HG03439 (cell line): ENCODE results near the gene HPCA.

Experiments used
- ATAC-seq: cut with Tn5 transposase; IDR thresholded peaks from one replicate; pipeline ENCODE4 v1.9.1; 2021; ENCODE audit warnings: mild to moderate bottlenecking, moderate library complexity; ENCODE audit not compliant: unreplicated experiment

The HPCA gene

DNA sequence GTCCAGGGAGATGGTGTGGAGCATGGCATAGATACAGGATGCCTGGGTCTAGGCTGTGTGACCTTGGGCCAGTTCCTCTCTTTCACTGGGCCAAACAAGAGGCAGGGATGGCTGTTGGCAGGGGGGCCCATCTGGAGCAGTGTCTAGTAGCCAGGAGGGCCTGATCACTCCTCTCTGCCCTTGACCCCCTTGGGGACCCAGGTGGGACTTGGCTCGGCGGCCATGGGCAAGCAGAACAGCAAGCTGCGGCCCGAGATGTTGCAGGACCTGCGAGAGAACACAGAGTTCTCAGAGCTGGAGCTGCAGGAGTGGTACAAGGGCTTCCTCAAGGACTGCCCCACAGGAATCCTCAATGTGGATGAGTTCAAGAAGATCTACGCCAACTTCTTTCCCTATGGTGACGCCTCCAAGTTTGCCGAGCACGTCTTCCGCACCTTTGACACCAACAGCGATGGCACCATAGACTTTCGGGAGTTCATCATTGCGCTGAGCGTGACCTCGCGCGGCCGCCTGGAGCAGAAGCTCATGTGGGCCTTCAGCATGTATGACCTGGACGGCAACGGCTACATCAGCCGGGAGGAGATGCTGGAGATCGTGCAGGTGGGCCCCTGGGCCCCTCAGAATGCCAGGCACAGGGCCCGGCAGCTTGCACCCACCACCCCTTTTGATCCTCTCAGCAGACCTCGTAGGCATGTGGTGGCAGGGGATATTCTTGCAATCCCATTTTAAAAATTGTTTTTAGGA, 2.6 kb downstream of the HPCA start:
- ATAC-seq: no peak

DNA sequence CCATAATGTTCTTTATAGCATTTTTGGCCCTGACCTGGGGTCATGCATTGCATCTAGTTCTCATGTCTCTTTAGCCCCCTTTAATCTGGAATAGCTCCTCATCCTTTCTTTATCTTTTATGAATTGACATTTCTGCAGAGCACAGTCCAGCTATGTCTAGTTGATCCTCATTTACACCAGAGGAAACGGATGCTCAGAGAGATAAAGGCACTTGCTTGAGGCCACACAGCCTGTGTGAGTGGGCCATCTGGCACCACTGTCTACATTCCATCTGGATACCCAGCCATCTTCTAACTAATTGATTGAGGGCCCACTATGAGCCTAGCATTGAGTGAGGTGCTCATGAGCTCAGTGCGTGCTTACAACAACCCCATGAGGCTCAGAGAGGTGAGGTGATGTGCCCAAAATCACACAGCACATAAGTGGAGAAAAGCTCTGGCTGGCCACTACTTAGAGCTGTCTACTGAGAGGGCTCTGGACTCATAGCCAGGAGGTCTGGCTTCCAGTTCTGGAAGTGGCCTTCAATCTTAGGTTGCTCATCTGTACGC, 3.5 kb downstream of the HPCA start:
- no peak for ATAC-seq

DNA sequence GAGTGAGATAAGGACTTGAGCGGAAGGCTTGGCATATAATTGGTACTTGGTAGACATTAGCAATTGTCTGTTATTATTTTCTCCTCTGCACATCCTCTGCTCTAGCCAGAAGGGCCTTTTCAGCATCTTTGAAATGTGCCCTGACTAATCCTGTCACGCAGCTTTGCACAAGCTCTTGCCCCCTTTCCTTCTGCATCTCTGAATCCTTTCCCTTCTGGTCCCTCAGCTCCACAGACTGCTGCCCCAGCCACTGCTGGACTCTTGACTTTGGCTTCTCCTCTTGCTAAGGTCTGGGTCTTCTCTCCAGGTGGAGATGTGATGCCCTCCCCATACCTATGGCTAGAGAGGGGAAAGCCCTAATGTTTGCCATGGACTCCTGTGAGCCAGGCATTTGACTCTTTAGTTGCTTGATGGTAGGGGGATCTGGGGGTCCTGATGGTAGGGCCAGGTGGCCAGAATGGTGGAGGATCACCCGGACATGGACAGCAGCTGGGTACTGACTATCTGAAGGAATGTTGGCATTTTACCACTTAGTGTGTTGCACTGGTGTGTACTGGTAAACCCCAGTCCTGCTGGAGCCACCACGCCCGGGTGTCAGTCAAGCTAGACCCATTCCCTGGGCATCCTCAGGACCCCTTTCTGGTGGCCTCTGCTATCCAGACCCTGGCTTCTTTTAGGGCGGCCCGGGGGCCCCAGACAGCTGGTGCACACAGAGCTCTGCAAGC, 4.4 kb downstream of the HPCA start:
- ATAC-seq: no peak

DNA sequence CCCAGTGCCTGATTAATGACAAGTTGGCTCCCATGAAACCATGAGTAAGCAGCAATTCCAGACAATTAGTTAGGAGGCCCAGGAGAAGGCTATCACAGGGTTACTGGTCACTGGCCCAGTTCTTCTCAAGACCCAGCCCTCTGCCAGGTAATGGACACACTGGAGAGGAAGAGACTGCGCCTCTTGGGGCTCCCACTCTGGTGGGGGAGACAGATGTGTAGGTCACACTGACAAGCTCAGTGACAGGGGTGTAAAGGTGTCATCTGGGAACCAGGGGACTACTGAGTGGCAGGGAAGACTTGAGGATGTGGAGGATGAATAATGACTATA, 4.9 kb downstream of the HPCA start:
- ATAC-seq: no peak

DNA sequence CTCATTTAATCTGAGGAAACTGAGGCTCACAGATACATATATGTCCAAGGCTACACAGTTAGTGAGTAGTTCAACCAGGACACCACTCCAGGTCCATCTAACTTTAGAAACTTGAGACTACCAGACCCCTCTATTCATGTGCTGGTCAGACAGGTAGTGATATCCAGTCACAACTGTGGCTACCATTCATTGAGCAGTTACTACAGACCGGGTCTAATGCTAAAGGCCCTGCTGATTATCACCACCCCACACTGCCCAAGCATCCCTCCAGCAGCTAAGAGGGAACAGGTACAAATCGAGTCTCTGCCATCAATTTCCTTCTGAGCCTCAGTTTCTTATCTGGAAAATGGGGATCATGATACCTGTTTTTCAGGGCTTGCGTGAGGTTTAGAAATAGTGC, 5.3 kb downstream of the HPCA start:
- no peak for ATAC-seq

DNA sequence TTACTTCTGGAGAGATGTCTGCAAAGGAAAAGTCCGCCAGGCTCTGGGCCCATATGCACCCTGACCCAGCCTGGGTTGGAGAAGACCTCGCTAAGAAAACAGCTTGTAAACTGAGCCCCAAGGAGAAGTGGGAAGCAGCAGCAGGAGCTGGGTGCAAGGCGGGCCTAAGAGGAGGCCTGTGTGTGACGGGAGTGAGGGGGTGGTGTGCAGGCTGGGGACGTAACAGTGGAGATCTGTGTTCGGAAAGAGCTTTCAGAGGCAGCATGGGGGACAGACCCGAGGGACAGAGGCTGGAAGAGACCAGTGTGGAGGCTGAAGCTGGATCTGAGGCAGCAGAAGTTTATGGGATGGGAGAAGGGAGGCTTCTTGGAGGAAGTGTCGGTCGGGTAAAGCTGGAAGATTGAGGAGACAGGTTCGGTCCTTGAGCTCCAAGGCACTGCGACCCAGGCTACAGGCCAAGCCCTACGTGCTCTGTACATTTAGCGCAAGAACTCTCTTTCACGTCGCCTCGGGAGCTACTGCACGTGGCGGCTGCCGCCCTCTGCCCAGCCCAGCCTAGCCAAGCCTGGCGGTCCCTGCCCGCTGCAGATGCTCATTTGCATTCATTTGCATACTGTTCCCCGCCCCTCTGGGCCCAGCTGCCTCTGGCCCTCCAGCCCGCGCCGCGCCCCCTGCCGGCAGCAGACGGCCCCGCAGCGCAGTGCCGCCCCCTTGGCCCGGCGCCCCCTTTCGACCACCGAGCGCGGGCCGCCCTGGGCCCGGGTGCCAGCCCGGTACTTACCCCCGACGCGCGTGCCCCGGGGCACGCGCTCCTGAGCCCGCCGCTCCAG, 6.3 kb downstream of the HPCA start:
- ATAC-seq: no peak

DNA sequence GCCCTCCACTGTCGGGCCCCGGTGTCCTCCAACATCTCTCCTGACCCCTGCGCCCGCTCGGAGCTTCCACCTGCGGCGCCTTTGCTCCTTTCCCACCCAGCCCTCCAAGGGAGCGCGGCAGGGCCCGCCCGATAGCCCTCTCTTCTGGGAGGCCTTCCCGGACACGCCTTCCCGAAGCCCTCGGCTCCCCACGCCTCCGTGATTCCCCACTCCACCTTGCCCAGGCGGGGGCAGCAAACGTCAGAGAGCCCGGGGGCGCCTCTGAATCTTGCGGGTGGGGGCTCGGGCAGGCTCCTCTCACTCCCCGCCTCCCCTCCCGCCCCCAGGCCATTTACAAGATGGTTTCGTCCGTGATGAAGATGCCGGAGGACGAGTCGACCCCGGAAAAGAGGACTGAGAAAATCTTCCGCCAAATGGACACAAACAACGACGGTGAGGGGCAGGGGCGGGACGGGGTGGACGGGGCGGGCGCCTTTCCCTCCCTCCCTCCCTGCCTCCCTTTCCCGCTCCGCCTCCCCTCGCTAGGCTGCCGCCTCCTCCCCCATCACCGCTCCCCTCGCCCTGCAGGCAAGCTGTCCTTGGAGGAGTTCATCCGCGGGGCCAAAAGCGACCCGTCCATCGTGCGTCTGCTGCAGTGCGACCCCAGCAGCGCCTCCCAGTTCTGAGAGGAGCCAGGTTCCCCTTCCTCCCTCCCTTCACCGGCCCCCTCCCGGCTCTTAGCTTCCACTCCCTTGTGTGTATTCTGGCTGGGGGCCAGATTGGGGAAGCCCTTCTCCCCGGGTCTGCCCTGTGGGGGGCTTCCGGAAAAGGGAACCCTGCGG, 7.1 kb downstream of the HPCA start:
- no peak for ATAC-seq

DNA sequence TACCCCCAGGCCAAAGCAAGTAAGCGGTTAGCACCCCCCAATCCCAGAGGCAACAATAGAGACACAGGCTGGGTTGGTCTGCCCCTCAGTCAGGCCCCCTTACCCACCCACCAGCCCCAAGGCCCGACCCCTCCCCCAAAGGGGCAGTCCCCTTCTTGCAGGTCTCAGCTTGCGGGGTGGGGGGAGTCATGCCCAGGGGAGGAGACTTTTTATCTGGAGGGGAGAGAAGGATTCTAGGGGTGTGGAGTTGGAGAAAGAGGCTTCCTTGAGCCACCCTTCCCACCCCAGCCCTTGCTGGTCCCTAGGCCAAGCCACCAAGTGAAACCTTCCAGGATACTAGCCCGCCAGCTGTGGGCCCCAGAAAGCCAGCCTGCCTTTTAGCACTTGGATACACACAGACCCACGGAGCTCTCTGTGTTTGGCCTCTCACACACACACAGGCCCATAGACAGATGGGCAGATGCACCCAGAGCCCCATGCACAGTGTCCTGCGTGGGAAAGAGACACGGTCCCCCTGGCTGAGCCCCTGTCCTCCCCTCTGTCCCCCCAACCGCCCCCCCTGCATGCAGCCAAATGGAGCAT, 7.8 kb downstream of the HPCA start:
- ATAC-seq: no peak

- no peak for ATAC-seq
These were observed 8.4 kb downstream of the HPCA start for GRCh38 chr1:32894681-32895080.

DNA sequence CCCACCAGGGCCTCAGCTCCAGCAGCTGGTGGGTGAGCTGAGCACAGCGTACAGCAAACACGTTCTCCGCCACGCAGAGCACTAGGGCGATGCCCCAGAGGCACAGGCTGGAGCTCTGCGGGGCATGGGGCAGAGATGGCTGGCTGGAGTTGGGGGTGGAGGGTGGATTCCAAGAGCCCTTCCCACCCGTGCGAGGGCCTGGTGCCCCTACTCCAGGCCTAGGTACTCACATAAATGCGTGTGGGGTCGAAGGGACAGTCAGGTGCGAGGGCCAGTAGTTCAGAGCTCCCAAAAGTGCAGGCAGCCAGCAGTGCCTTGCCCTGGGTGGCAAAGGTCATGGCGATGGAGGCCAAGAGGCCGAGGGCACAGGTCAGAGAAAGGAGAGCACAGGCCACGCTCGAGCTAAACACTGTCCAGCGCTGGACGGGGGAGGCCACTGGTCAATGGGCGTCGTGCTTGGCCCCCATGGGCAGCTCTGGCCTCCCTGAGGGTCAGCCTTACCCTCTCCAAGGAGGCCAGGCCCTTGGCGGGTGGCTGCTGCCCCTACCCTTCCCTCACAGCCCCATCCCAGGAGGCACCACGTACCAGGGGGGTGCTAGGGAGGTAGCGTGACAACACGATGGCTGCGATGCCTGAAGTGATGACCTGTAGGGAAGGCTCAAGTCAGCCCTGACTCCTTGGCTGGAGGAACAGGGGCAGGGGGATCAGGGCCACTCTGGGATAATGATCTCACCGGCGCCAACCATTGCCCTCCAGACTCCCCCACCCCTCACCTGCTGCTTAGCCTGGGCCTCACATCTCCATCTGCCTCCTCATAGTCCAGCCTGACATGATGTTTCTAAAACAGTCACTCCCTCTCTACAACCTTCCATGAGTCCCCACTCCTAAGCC, 9.3 kb downstream of the HPCA start:
- ATAC-seq: no peak

DNA sequence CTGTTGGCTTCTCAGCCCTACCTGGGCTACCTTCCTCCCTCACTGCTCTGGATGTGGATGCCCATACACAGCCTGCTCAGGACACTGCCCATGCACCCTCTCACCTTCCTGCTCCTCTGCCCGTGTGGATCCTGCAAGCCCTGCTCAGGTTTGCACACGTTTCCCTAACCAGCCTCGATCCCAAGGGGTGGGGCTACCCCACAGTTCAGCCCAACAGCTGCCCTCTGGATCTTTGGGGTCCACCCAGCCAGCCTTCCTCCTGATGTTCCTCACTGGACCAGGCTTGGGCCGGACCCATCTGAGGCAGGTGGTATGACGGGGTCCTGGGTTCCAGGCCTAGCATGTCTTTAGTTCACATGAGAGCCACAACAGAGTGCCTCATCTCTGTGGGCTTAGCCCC, 10.2 kb downstream of the HPCA start:
- no peak for ATAC-seq

DNA sequence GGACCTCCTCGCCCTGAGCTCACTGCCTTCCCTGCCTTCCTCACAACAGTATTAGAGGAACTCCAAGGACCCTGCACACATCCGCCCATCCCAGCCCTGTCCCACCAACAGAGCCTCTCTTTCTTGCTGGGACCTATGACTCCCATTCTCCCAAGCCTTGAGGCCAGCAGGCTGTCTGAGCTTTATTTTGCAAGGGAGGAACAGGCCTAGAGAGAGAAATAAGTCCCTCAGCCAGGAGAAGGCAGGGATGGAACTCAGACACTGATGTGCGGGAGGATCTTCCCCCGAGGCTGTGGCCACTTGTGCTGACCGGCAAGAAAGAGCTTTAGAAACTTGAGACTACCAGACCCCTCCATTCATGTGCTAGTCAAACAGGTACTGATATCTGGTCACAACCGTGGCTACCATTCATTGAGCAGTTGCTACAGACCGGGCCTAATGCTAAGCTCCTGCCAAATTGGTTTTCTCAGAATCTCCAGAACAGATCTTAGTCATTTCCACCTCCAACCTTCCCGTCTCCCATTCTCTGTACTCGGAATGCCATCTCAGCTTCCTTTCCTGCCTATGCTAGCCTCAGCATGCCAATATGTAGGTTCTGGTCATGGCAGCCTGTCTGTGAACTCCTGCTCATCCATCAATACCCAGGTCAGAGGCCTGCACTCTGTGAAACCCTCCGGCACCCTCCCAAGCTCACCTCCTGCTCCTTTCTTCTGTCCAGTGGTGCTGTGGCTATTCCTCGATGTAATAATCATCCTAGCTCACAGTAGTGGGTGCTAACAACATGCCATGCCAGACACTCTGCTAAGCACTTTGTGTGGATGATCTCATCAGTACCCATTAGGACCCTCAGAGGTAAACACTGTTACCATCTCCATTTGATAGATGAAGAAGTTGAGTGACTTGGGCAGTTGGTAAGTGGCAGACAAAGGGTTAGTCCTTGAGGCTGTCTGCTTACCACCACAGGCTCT, 11.1 kb downstream of the HPCA start:
- ATAC-seq: no peak

DNA sequence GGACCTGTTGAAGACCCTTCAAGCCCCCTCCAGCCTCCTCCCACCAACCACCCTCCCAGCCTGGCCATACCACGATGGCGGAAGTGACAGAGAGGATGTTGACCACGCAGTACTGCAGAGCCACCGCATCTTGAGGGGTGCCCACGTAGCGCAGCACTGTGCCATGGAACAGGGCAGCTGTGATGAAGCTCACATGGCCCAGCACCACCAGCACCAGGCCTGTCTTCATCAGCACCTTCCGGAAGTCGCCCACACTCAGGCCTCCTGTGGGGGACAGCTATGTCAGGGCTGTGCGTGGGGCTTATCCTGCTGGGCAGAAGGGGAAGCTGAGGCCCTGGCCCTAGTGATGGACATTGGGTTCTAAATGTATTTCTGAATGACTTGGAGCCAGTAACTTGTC, 11.8 kb downstream of the HPCA start:
- no peak for ATAC-seq

DNA sequence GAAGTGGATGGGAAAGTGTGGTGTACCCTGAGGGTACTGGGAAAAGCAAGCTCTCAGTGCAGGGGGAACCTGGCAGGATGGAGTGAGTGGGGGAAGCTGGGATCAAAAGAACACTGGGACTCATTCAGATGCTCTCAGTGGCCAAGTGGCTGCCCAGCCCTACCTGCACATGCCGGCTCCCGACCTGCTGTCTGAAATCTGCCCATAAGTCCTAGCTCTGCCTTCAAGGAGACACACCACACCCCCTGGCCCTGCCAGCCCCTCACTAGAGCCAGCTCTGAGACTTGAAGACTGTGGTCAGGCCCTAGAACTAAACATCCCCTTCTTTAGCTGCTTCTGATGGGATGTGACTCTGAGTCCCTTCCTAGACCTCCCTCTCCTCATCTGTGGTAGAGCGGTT, 12.7 kb downstream of the HPCA start:
- ATAC-seq: no peak

- ATAC-seq: no peak
These were observed 13.4 kb downstream of the HPCA start for GRCh38 chr1:32899586-32900296.

DNA sequence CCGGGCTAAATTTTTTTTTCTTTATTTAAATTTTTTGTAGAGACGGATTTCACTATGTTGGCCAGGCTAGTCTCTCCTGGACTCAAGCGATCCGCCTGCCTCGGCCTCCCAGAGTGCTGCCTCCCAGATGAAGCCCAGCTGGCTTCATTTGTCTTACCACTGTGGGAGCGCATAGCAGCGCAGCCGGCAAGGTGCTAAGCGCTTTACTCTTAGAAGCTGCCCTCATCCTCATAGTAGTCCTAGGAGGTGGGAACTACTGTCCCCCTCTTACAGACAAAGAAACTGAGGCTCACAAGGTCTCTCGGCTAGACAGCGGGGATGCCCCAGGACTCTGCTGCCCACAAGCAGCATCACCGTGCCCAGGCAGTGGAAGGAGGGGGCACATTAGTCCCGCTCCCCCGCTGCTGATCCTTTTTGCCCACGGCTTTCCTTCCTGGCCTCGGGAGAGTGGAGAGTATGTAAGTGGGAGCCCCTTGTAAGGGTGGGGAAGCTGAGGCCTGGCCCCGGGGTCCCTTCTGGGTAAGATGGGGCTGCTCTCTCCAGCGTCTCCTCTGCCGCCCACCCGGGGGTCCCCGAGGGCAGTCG, 14.2 kb downstream of the HPCA start:
- no peak for ATAC-seq
